Activated CD8-positive, alpha-beta T cell treated with anti-CD3 and anti-CD28 coated beads for 36 hours (primary cell): ENCODE data around the gene OLFML3. TPM values are rescaled to one million over a fixed set of nuclear protein-coding genes. Genes with fewer than 3 reads are reported as not detected.
A peak's percentile ranks its signal among the peaks of the same experiment; 100 is the strongest.

ENCODE experiments used
- ATAC-seq: fragments of 200-7000 bp; cut with Tn5 transposase; one replicate; pipeline ENCODE4 v1.10.0; 2021; ENCODE audit warnings: mild to moderate bottlenecking, moderate library complexity
- CTCF ChIA-PET: fragments of 350-600 bp; sonication (Branson Sonifier 250); formaldehyde crosslinking; loops from one replicate; lab custom pipeline; 2021; ENCODE audit warnings: antibody characterized with exemption; lab: Charles Lee
- POLR2A ChIA-PET: fragments of 350-600 bp; sonication (Branson Sonifier 250); formaldehyde crosslinking; loops from one replicate; lab custom pipeline; 2021; ENCODE audit warnings: antibody characterized with exemption; lab: Charles Lee
- DNase-seq: peaks from one replicate; pipeline ENCODE4 v3.0.0-alpha.2; 2020
- H3K27ac Mint-ChIP-seq: one replicate; pipeline ENCODE4 v1.8.0; 2021; ENCODE audit warnings: mild to moderate bottlenecking, mixed read lengths
- H3K27me3 Mint-ChIP-seq: one replicate; pipeline ENCODE4 v1.8.0; 2021; ENCODE audit warnings: mixed read lengths
- H3K36me3 Mint-ChIP-seq: one replicate; pipeline ENCODE4 v1.8.0; 2021; ENCODE audit warnings: low read depth, mixed read lengths
- H3K4me1 Mint-ChIP-seq: one replicate; pipeline ENCODE4 v1.8.0; 2021; ENCODE audit warnings: low read depth, mixed read lengths
- H3K4me3 Mint-ChIP-seq: one replicate; pipeline ENCODE4 v1.8.0; 2021; ENCODE audit warnings: mild to moderate bottlenecking, moderate library complexity, mixed read lengths
- H3K9me3 Mint-ChIP-seq: one replicate; pipeline ENCODE4 v1.8.0; 2021; ENCODE audit warnings: mixed read lengths
- CTCF ChIP-seq: fragments of 200-600 bp; IDR thresholded peaks from one replicate; pipeline ENCODE4 v1.8.0; 2022; ENCODE audit warnings: antibody characterized with exemption, mild to moderate bottlenecking
- intact Hi-C: fragments of 100-400 bp; cut with micrococcal nuclease; formaldehyde crosslinking; loops from one replicate; pipeline ENCODE4 v1.10.0; 2022
- total RNA-seq, 2 experiments: library from RNA; stranded (reverse); gene quantifications; one replicate each; pipeline ENCODE4 v1.2.3, GENCODE V29; 2021

The OLFML3 gene
- under 1 TPM; 0.14 to 0.49 TPM for total RNA-seq

- peak; percentile 82 for DNase-seq
- Mint-ChIP-seq H3K4me1 (peaks cover 44% of the 10 kb centered on the region), H3K9me3 (no peaks in the 10 kb centered on the region), H3K4me3 (no peak within 1 kb of the TSS), H3K27ac (no peak within 1 kb of the TSS), H3K36me3 (peaks cover 7% of the 10 kb centered on the region), H3K27me3 (no peaks in the 10 kb centered on the region)
- ATAC-seq = peak; percentile 22
- TF ChIP-seq CTCF = peak; percentile 84
- intact Hi-C loops = loop anchor here (2.0 kb wide), 1 partner anchor 304 kb away; no protein-coding TSS in a partner anchor
- ChIA-PET CTCF (interaction anchor here (0.7 to 2.8 kb wide), 19 partner anchors 9 to 1086 kb away, joined by 3 to 23 read pairs (median 4); partner anchors contain the start of genes AP4B1 and DCLRE1B), POLR2A (no interaction called here)
Measured at GRCh38 chr1:113978863-113979702, at the start of gene OLFML3. OLFML3 (plus strand) TSS chr1:113979474; CDS start chr1:113979517, 43 bp downstream.

GRCh38 chr1:113929750-113930498 lies 49.4 kb upstream of the OLFML3 start:
- Mint-ChIP-seq H3K36me3 (peaks cover 14% of the 10 kb centered on the region), H3K4me3 (peak overlapping the region; percentile 90), H3K27me3 (no peaks in the 10 kb centered on the region), H3K4me1 (peaks cover 37% of the 10 kb centered on the region), H3K9me3 (no peaks in the 10 kb centered on the region), H3K27ac (peak overlapping the region; percentile 97)
- TF ChIP-seq CTCF = peak; percentile 24
- ChIA-PET CTCF (interaction anchor here (0.9 to 5.5 kb wide), 13 partner anchors 10 to 412 kb away, joined by 3 to 57 read pairs (median 7); partner anchors contain the start of genes AP4B1 and DCLRE1B), POLR2A (interaction anchor here (0.9 to 6.8 kb wide), 19 partner anchors 10 to 353 kb away, joined by 3 to 93 read pairs (median 7); partner anchors contain the start of genes AP4B1, DCLRE1B, PTPN22 and RSBN1)
- intact Hi-C loops = loop anchor here (1.0 to 5.0 kb wide), 2 partner anchors 25 to 58 kb away; partner anchors contain the start of genes DCLRE1B and PTPN22
- ATAC-seq (peak; percentile 45), DNase-seq (peak; percentile 78)

GRCh38 chr1:113930499-113931161 lies 48.6 kb upstream of the OLFML3 start:
- no peaks in the 10 kb centered on the region for H3K9me3 Mint-ChIP-seq
- H3K27me3 Mint-ChIP-seq = no peaks in the 10 kb centered on the region
- ChIA-PET POLR2A (interaction anchor here (1.2 to 6.8 kb wide), 13 partner anchors 9 to 352 kb away, joined by 3 to 93 read pairs (median 10); partner anchors contain the start of genes AP4B1, DCLRE1B, PTPN22 and RSBN1), CTCF (interaction anchor here (1.4 to 5.5 kb wide), 8 partner anchors 10 to 96 kb away, joined by 5 to 57 read pairs (median 16); partner anchors contain the start of genes AP4B1 and DCLRE1B)
- H3K27ac Mint-ChIP-seq = peak overlapping the region; percentile 97
- peaks cover 44% of the 10 kb centered on the region for H3K4me1 Mint-ChIP-seq
- intact Hi-C loops = loop anchor here (1.0 to 5.0 kb wide), 2 partner anchors 25 to 58 kb away; partner anchors contain the start of genes DCLRE1B and PTPN22
- TF ChIP-seq CTCF = no peak
- ATAC-seq (peak; percentile 54), DNase-seq (peak; percentile 82)
- H3K4me3 Mint-ChIP-seq = peak overlapping the region; percentile 90
- H3K36me3 Mint-ChIP-seq = peaks cover 21% of the 10 kb centered on the region

GRCh38 chr1:113931451-113931851 lies 47.8 kb upstream of the OLFML3 start:
- no peak for ATAC-seq
- intact Hi-C loops = loop anchor here (5.0 kb wide), 1 partner anchor 59 kb away; the partner anchor contains the start of gene PTPN22
- POLR2A ChIA-PET = interaction anchor here (1.0 to 6.8 kb wide), 7 partner anchors 8 to 61 kb away, joined by 3 to 93 read pairs (median 34); partner anchors contain the start of genes AP4B1, DCLRE1B and PTPN22
- no peak for TF ChIP-seq CTCF
- Mint-ChIP-seq H3K9me3 (no peaks in the 10 kb centered on the region), H3K36me3 (peaks cover 21% of the 10 kb centered on the region), H3K27ac (peak overlapping the region; percentile 97), H3K4me1 (peaks cover 51% of the 10 kb centered on the region), H3K27me3 (no peaks in the 10 kb centered on the region), H3K4me3 (peak overlapping the region; percentile 90)
- CTCF ChIA-PET = interaction anchor here (1.5 to 5.5 kb wide), 6 partner anchors 9 to 95 kb away, joined by 5 to 57 read pairs (median 18); partner anchors contain the start of genes AP4B1 and DCLRE1B
- DNase-seq = no peak
